ENCODE results near the gene FADS2. TPM values are rescaled to one million over a fixed set of nuclear protein-coding genes. Genes with fewer than 3 reads are reported as not detected.

FADS2 gene
- total and polyA plus RNA-seq, 10 of the 15 experiments (the other 5 are each of a cell fraction or from before 2014, with no cell fraction given) = 3.3 to 313 (median 149) TPM

- FAIRE-seq (no peak), DNase-seq (ENCODE audit: low read depth, low spot score) (no peak), ATAC-seq (no peak)
- Histone ChIP-seq H2AFZ (ENCODE audit: control insufficient read depth, low read depth, low read length) (no peak overlapping the region), H3K27ac (ENCODE audit: control insufficient read depth, insufficient read depth) (no peak overlapping the region), H3K9me3 (replicated peaks; ENCODE audit: control insufficient read depth, insufficient read depth, low read length) (no peaks in the 10 kb centered on the region), H3K4me1 (ENCODE audit: control insufficient read depth, insufficient read depth, low read length) (peaks cover 12% of the 10 kb centered on the region), H3K4me3 (no peak overlapping the region), H3K4me2 (ENCODE audit: control insufficient read depth, insufficient read depth) (no peak overlapping the region), H3K79me2 (ENCODE audit: control insufficient read depth, insufficient read depth, low read length) (no peaks in the 10 kb centered on the region), H3K36me3 (ENCODE audit: control insufficient read depth in 2 of 2, insufficient read depth in 2 of 2, low read length in 1 of 2) (no peaks in the 10 kb centered on the region), H3K9ac (ENCODE audit: control insufficient read depth, insufficient read depth, low read length) (no peak overlapping the region), H4K20me1 (ENCODE audit: control insufficient read depth, insufficient read depth) (no peaks in the 10 kb centered on the region), H3K27me3 (replicated peaks in 1 of 2; ENCODE audit: control insufficient read depth in 2 of 2, insufficient read depth in 2 of 2, low read length in 1 of 2) (no peaks in the 10 kb centered on the region; a peak in 2 of 4 replicates)
- no TSS peak for BruUV-seq (replicated peaks)
- in situ Hi-C loops (cut with MboI) = no loop called here
- WGBS (ENCODE audit: insufficient coverage, insufficient replicate concordance, low lambda C conversion rate, missing lambda C conversion rate) = 79% methylated on average over 14 of the region's 14 CpGs
- ChIA-PET SMC1A (ENCODE audit: uncharacterized antibody, unreplicated experiment) (no interaction called here), RAD21 (ENCODE audit: unreplicated experiment) (interaction anchor here (1.7 kb wide), 1 partner anchor 23 kb away, joined by 6 read pairs; no protein-coding TSS in a partner anchor), POLR2A (no interaction called here), CTCF (interaction anchor here (1.1 to 3.8 kb wide), 4 partner anchors 22 to 206 kb away, joined by 3 to 19 read pairs (median 3); no protein-coding TSS in a partner anchor)
- intact Hi-C loops (cut with micrococcal nuclease; ENCODE audit: unreplicated experiment) = no loop called here
- TF ChIP-seq CREM (IDR thresholded peaks at IDR 0.05; ENCODE audit: low read depth) (no peak), SREBF1 (IDR thresholded peaks at IDR 0.05; ENCODE audit: low read length) (no peak), E2F8 (IDR thresholded peaks at IDR 0.05; ENCODE audit: low read depth, partially characterized antibody) (no peak), YY1 (IDR thresholded peaks at IDR 0.05; ENCODE audit: low read depth, low read length) (no peak), MLLT1 (IDR thresholded peaks at IDR 0.05) (no peak), LARP7 (IDR thresholded peaks at IDR 0.05) (no peak), BHLHE40 (IDR thresholded peaks at IDR 0.05; ENCODE audit: borderline replicate concordance in 1 of 2, low read depth in 2 of 2, low read length in 1 of 2) (no peak), PML (IDR thresholded peaks at IDR 0.05; ENCODE audit: low read length) (no peak), STAT1 (conservative IDR thresholded peaks at IDR 0.05) (no peak), NBN (IDR thresholded peaks at IDR 0.05) (no peak), GABPA (IDR thresholded peaks at IDR 0.05; ENCODE audit: low read depth) (no peak), ZBTB4 (CRISPR knock-in tag; IDR thresholded peaks at IDR 0.05) (no peak), CTCF (IDR thresholded peaks at IDR 0.05 in 2 of 3, conservative IDR thresholded peaks at IDR 0.05 in 1 of 3; ENCODE audit: control insufficient read depth in 2 of 3, extremely low read depth in 1 of 3, insufficient read depth in 1 of 3, low read depth in 3 of 3, low read length in 3 of 3) (no peak), CREB1 (IDR thresholded peaks at IDR 0.05; ENCODE audit: low read depth) (no peak), KAT2A (conservative IDR thresholded peaks at IDR 0.05; ENCODE audit: control insufficient read depth, low read depth, low read length) (no peak)
Measured at GRCh38 chr11:61875698-61876097, 47.6 kb downstream of the FADS2 start.

Measured in GM12878 (cell line).